GM18507 (cell line): ENCODE measurements around the gene ERMAP.
"Not testable (repeated sequence)": the region's sequence is repeated elsewhere in the genome, so short reads cannot be mapped to it uniquely, and the experiment has no call there.

Experiments used
- DNase-seq: peaks from one replicate; pipeline ENCODE4 v3.0.0; 2011; ENCODE audit warnings: low read depth; ENCODE audit not compliant: insufficient read length; ENCODE audit errors: extremely low spot score
- FAIRE-seq: peaks from 2 replicates; lab custom pipeline; 2011; peaks lifted over from hg19 to GRCh38; lab: Jason Lieb, UNC

Gene ERMAP

GRCh38 chr1:42806593-42806992, 10.3 kb upstream of the ERMAP start:
- DNase-seq, result no peak
- FAIRE-seq, result no peak

GRCh38 chr1:42807056-42807668, 9.8 kb upstream of the ERMAP start:
- FAIRE-seq (no peak), DNase-seq (no peak)

GRCh38 chr1:42814815-42815214, 2.1 kb upstream of the ERMAP start:
- FAIRE-seq, DNase-seq: not testable (repeated sequence)

GRCh38 chr1:42815941-42816584, 859 bp upstream of the ERMAP start:
- FAIRE-seq, result no peak

DNA sequence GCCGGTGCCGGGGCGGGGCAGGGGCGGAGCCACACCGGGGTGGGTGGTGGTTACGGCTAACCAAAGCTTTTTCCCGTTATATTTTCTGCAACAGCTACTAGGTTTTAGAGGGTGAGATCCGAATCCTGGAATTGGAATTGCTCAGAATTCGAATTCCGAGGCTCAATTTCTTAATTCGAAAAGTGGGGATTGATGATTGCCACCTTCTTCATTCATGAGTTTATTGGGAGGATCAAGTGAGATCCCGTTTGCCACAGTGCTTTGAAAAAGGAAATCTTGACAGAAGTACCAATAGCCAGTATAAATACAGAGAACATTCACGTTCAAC, 482 bp downstream of the ERMAP start:
- FAIRE-seq (no peak), DNase-seq (no peak)

More at GRCh38 chr1:42815941-42816584, 859 bp upstream of the ERMAP start:
- no peak for DNase-seq

DNA sequence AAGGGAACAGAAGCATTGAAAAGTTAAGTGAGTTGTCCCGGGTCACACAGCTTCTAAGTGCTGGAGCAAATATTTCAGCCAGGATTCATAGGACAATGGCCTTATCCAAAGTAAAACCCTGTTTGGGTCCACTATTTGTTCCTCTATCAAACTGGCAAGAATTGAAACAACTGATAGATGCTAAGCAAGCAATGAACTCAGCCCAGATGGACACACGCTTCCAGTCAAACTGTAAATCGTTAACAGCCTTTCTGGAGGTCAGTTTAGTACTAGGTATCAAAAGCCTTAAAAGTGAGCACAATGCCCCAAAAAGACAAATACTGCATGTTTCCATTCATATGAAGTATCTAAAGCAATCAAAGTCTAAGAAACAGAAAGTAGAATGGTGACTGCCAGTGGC, 1.1 kb downstream of the ERMAP start:
- no peak for DNase-seq
- no peak for FAIRE-seq

DNA sequence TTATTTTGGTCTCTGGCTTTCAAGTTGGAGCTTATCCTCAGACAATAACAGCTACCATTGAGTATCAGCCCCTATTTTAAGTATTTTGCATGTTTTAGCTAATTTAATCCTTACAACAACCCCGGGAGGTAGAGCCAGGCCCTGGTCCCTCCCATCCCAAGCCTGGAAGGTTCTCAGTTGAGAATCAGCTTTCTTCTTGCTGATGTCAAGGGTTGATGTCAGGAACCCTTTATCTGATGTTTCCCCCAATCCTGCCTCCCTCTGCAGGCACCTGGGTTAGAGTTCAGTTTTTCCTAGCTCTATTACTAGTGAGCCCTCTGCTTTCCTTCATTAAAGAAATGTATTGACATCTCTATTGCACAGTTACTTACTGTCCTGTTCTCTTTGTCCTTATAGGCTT, 3.9 kb downstream of the ERMAP start:
- FAIRE-seq, result no peak

DNA sequence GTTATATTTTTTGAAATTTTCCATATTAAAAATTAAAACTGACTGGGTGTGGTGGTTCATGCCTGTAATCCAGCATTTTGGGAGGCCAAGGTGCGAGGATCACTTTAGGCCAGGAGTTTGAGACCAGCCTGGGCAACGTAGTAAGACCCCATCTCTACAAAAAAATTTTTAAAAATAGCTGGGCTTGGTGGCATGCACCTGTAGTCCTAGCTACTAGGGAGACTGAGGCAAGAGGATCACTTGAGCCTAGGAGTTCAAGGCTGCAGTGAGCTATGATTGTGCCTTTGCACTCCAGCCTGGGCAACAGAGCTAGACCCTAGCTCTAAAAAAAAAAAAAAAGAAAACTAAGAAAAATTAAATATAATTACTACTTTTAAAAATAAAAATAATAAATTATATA, 4.8 kb downstream of the ERMAP start:
- FAIRE-seq, result no peak
- no peak for DNase-seq

More for the DNA sequence above, 3.9 kb downstream of the ERMAP start:
- no peak for DNase-seq

- FAIRE-seq (no peak), DNase-seq (no peak)
Measured at GRCh38 chr1:42822800-42823392, 6.0 kb downstream of the ERMAP start.

DNA sequence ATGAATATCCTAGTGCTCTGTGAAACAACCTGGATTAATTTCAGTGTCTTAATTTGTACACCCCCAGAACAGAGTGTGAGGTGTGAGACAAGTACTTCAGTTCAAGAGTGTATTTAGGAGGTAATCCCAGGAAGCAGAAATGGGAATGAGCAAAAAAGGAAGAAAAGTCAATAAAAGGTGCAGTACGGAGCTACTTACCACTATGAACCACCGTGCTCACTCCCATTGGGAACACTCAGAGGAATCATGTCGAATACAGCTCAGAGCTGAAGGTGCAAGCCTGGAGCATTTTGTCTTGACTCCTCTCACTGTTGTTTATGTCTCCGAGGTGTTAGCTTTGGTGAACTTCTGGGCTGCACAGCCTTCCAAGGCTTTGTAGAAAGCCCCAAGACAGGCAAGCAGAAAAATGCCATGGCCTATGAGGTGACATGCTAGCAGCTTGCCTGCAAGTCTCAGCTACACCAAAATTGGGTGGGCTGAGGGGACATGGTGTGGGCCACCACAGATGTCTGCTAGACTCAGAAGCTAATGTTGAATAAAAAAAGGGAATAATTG, 7.6 kb downstream of the ERMAP start:
- DNase-seq (no peak), FAIRE-seq (no peak)

DNA sequence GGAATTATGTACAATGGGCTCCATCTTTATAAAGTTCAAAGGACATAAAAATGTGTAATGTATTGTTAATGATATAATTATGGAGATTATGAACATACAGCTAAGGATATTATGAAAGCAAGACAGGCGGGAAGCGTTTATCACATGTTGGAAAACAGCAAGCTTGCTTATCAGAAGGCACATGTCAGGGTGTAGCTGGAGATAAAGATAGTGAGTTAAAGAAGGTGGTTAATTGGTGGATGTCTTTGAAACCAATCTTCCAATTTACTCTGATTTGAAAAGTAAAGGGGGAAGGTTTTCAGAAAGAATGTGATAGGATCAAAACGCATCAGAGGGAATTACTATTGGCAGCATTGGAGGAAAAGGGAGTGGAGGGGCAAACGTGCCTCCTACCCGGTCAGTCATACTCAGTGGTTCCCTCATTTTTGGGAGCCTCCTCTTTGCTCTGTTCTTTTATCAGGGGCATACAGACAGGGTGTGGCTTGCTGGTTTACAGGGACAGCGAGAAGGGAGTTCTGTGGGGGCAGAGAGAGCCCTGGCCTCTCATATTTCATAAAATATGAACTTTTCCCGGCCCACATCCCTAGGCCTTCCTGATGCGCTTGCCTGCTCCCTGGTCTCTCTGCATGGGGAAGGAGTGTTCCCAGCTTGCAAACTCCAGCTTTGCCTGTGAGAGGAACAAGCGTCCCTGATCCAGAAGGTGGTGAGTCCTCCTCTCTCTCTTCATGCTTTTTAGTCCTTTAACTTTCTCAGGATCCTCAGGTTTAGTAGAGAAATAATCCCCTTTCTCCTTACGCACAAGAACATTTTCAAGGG, 8.3 kb downstream of the ERMAP start:
- no peak for FAIRE-seq
- no peak for DNase-seq

DNA sequence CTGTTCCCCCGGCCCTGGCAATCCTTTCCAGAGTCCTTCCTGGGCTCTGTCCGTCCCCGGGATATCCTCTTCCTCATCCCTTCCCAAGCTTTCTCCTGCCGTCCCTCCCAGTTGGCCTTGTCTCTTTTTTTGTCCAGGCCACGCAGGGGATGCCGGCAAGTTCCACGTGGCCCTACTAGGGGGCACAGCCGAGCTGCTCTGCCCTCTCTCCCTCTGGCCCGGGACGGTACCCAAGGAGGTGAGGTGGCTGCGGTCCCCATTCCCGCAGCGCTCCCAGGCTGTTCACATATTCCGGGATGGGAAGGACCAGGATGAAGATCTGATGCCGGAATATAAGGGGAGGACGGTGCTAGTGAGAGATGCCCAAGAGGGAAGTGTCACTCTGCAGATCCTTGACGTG, 13.7 kb downstream of the ERMAP start:
- FAIRE-seq, result no peak
- DNase-seq, result no peak

DNA sequence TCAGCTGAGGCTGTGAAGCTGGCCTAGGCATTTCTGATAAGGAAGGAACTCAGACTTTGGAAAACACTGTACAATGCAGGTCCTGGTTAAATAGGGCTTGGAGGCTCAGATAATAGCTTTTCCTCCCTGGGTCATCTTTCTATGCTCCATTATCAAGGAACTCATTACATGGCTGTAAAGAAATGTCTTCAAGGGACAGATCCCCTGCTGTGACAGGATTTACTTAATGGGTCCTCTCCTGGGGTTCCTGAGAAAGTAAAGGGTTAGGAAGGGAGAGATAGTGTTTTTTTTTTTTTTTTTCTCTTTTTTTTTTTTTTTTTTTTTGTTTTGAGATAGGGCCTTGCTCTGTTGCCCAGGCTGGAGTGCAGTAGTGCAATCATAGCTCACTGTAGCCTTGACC, 14.4 kb downstream of the ERMAP start:
- FAIRE-seq (no peak), DNase-seq (no peak)

DNA sequence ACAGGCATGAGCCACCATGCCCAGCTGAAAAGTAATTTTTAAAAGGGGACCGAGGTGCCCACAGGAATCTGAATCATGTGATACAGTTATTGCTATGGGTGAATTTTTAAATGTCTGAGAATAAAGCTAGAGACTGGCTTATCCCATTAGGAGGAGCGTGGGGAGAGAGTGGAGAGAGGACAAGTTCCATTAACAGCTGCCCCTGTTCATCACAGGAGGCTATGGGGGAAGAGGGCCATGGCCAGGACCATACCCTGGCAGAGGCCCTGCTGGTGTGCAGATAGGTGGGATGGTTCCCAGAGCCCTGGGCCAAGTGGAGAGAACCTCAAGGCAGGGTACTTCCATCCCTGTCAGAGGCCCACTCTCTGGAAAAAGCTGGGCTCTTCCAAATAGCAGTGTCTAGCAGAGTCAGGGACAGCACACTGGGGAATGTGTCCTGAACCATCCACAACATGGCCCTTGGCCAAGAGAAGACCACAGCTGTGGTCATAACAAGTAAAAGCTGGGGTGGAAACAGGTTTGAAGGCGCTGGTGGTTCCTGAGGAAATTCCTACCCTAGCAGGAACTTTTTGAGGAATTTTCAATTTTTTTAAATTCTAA, 15.8 kb downstream of the ERMAP start:
- FAIRE-seq (no peak), DNase-seq (no peak)

- FAIRE-seq (no peak), DNase-seq (no peak)
Measured at GRCh38 chr1:42833981-42834380, 17.1 kb downstream of the ERMAP start.

DNA sequence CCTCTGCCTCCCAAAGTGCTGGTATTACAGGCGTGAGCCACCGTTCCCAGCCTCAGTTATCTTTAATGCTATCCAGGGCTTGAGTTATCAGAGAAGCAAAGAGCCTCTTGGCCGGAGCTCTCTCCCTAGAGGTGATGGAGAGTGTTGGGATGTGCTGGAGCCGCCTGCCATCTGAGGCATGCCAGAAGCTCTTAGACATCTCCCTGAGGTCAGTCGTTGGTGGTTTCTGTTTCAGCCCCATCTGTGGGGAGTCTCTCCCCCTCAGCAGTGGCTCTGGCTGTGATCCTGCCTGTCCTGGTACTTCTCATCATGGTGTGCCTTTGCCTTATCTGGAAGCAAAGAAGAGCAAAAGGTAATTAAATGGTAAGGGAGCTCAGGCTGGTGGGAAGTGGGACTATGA, 17.9 kb downstream of the ERMAP start:
- no peak for DNase-seq
- no peak for FAIRE-seq

DNA sequence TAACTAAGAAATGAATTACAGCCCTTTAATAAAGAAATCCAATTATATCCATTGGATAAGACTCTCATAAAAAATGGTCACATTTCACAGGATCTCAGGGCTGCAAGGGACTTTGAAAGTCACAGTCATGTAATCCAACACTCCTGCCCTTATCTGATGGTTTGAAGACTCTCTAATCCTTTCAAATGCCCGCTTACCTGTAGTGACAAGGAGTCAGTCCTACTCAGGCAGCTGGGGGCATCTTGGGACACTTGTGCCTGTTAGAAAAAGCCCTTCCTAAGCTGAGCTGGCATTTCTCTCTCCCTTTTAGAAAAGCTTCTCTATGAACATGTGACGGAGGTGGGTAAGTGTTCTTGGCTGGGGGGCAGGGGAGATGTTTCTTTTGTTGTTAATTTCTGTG, 18.5 kb downstream of the ERMAP start:
- FAIRE-seq (no peak), DNase-seq (no peak)

GRCh38 chr1:42837709-42838108, 20.8 kb downstream of the ERMAP start:
- no peak for DNase-seq

DNA sequence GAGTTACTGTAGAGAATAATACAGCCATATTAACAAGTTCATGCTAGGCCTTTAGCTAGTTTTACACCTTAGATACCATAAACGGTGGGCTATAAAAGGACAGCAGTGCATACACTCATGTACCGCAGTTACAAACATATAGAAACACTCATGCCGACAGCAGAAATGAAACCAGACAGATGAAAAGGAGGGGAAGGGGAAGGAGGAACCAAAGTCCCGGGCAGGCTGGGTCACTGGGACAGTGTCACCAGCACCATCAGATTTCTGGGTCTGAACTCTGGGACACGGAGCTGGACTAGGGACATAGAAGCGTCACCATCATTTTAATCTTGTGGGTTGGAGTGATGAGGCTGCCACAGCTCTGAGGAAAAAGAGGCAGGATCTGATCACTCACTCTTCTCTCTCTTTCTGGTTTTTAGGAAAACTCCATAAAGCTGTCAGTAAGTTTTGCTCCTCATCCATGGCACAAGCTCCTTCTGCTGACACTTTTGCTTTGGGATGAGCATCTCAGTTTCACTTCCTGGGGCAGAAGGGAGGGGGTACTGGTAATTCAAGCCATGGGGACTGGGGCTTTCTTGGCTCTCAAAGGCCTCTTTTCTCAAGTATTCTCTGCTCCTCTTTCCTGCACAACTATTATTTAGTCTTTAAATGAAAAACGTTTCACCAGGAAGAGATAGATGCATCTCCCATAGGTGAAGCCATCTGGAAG, 21.7 kb downstream of the ERMAP start:
- DNase-seq (no peak), FAIRE-seq (peak; percentile 31)

More at GRCh38 chr1:42837709-42838108, 20.8 kb downstream of the ERMAP start:
- FAIRE-seq, result no peak
